ENCODE measurements around the gene OR1J2.
A peak's percentile ranks its signal among the peaks of the same experiment; 100 is the strongest.
"Not testable (repeated sequence)": the region's sequence is repeated elsewhere in the genome, so short reads cannot be mapped to it uniquely, and the experiment has no call there.

The OR1J2 gene

GRCh38 chr9:122510502-122510901, at the start of gene OR1J2:
OR1J2 (plus strand) TSS chr9:122510802; CDS start chr9:122510802, 0 bp downstream.
- no peak for DNase-seq

GRCh38 chr9:122463828-122464632, 46.6 kb upstream of the OR1J2 start:
- no peak for DNase-seq

- peak; percentile 69 for DNase-seq
These were observed 45.7 kb upstream of the OR1J2 start for GRCh38 chr9:122464633-122465567.

GRCh38 chr9:122466456-122466855, 44.1 kb upstream of the OR1J2 start:
- DNase-seq, result no peak

- no peak for DNase-seq
These were observed 41.9 kb upstream of the OR1J2 start for GRCh38 chr9:122468735-122469134.

- no peak for DNase-seq
These were observed 36.0 kb upstream of the OR1J2 start for GRCh38 chr9:122474561-122474960.

GRCh38 chr9:122475717-122476116, 34.9 kb upstream of the OR1J2 start:
- no peak for DNase-seq

GRCh38 chr9:122477346-122477745, 33.3 kb upstream of the OR1J2 start:
- DNase-seq, result no peak

- DNase-seq, result no peak
These were observed 32.8 kb upstream of the OR1J2 start, which contains the start of gene OR1J1 for GRCh38 chr9:122477826-122478225. OR1J1 (minus strand) TSS chr9:122477926; CDS start chr9:122477926, 0 bp downstream.

GRCh38 chr9:122479062-122479461, 31.5 kb upstream of the OR1J2 start:
- no peak for DNase-seq

GRCh38 chr9:122498883-122499288, 11.7 kb upstream of the OR1J2 start:
- DNase-seq, result peak; percentile 23

- no peak for DNase-seq
These were observed 3.6 kb upstream of the OR1J2 start for GRCh38 chr9:122506964-122507363.

GRCh38 chr9:122518226-122518625, 7.6 kb downstream of the OR1J2 start:
- DNase-seq, result no peak

GRCh38 chr9:122518841-122519240, 8.2 kb downstream of the OR1J2 start, which contains the start of gene OR1J4:
OR1J4 (plus strand) TSS chr9:122519141; CDS start chr9:122519141, 0 bp downstream.
- DNase-seq, result no peak

- no peak for DNase-seq
These were observed 8.8 kb downstream of the OR1J2 start for GRCh38 chr9:122519376-122519775.

- no peak for DNase-seq
These were observed 16.0 kb downstream of the OR1J2 start for GRCh38 chr9:122526602-122527001.

GRCh38 chr9:122527193-122527592, 16.6 kb downstream of the OR1J2 start, which contains the start of gene OR1N1:
OR1N1 (minus strand) TSS chr9:122527293; CDS start chr9:122527293, 0 bp downstream.
- DNase-seq, result no peak

GRCh38 chr9:122531157-122531556, 20.6 kb downstream of the OR1J2 start:
- not testable (repeated sequence) for DNase-seq

GRCh38 chr9:122536134-122536533, 25.5 kb downstream of the OR1J2 start:
- DNase-seq, result no peak

- not testable (repeated sequence) for DNase-seq
These were observed 26.5 kb downstream of the OR1J2 start for GRCh38 chr9:122537066-122537465.

- DNase-seq, result no peak
These were observed 28.2 kb downstream of the OR1J2 start for GRCh38 chr9:122538757-122539156.

GRCh38 chr9:122546196-122546595, 35.6 kb downstream of the OR1J2 start:
- no peak for DNase-seq

GRCh38 chr9:122551371-122551770, 40.8 kb downstream of the OR1J2 start:
- no peak for DNase-seq

Measured in CD4-positive, alpha-beta T cell treated with Interleukin-4 for 4 hours (primary cell).